ENCODE data around the gene DENND4C. TPM values are rescaled to one million over a fixed set of nuclear protein-coding genes. Genes with fewer than 3 reads are reported as not detected.
"Not testable (repeated sequence)": the region's sequence is repeated elsewhere in the genome, so short reads cannot be mapped to it uniquely, and the experiment has no call there.

The DENND4C gene
- 35.8 TPM for polyA plus RNA-seq (2013, experiment 1 of 2)
- polyA plus RNA-seq (2013, experiment 2 of 2): 42.1 TPM

GRCh38 chr9:19230355-19231125 is at the start of gene DENND4C:
TSS of gene DENND4C (plus strand) at chr9:19230693. CDS start at chr9:19276175, 45,482 bp downstream.
- WGBS, 2 experiments (ENCODE audit: insufficient coverage in 2 of 2): 0% methylated on average over 60 to 72 of the region's 86 CpGs
- Histone ChIP-seq H3K9me3 (ENCODE audit: control insufficient read depth, low read length) (no peaks in the 10 kb centered on the region), H3K4me3 (ENCODE audit: extremely low read depth, insufficient read depth, low read length, poor library complexity, severe bottlenecking) (peak within 1 kb of the TSS; percentile 89), H3K36me3 (ENCODE audit: control insufficient read depth, insufficient read depth, low read length) (peaks cover 3% of the 10 kb centered on the region), H3K27ac (ENCODE audit: low read depth, low read length, severe bottlenecking) (peak within 1 kb of the TSS; percentile 91), H3K4me1 (ENCODE audit: control insufficient read depth, insufficient read depth, low read length, poor library complexity, severe bottlenecking) (no peaks in the 10 kb centered on the region)

- Histone ChIP-seq H3K4me1 (ENCODE audit: control insufficient read depth, insufficient read depth, low read length, poor library complexity, severe bottlenecking) (peaks cover 19% of the 10 kb centered on the region), H3K9me3 (ENCODE audit: control insufficient read depth, low read length) (no peaks in the 10 kb centered on the region), H3K27ac (ENCODE audit: low read depth, low read length, severe bottlenecking) (no peak overlapping the region), H3K4me3 (ENCODE audit: extremely low read depth, insufficient read depth, low read length, poor library complexity, severe bottlenecking) (no peak overlapping the region), H3K36me3 (ENCODE audit: control insufficient read depth, insufficient read depth, low read length) (no peaks in the 10 kb centered on the region)
- 96 to 100% methylated on average over 3 of the region's 5 CpGs for WGBS, 2 experiments (ENCODE audit: insufficient coverage in 2 of 2)
Measured at GRCh38 chr9:19180991-19181390, 49.5 kb upstream of the DENND4C start.

GRCh38 chr9:19181561-19181960 is 48.9 kb upstream of the DENND4C start:
- Histone ChIP-seq H3K36me3 (ENCODE audit: control insufficient read depth, insufficient read depth, low read length) (no peaks in the 10 kb centered on the region), H3K9me3 (ENCODE audit: control insufficient read depth, low read length) (no peaks in the 10 kb centered on the region), H3K4me3 (ENCODE audit: extremely low read depth, insufficient read depth, low read length, poor library complexity, severe bottlenecking) (no peak overlapping the region), H3K27ac (ENCODE audit: low read depth, low read length, severe bottlenecking) (peak overlapping the region; percentile 8), H3K4me1 (ENCODE audit: control insufficient read depth, insufficient read depth, low read length, poor library complexity, severe bottlenecking) (peaks cover 19% of the 10 kb centered on the region)
- WGBS, 2 experiments (ENCODE audit: insufficient coverage in 2 of 2): 100% methylated on average over 1 to 2 of the region's 5 CpGs

GRCh38 chr9:19184144-19184917 is 46.2 kb upstream of the DENND4C start:
- Histone ChIP-seq H3K36me3 (ENCODE audit: control insufficient read depth, insufficient read depth, low read length) (no peaks in the 10 kb centered on the region), H3K4me1 (ENCODE audit: control insufficient read depth, insufficient read depth, low read length, poor library complexity, severe bottlenecking) (peaks cover 19% of the 10 kb centered on the region), H3K4me3 (ENCODE audit: extremely low read depth, insufficient read depth, low read length, poor library complexity, severe bottlenecking) (no peak overlapping the region), H3K27ac (ENCODE audit: low read depth, low read length, severe bottlenecking) (peak overlapping the region; percentile 95), H3K9me3 (ENCODE audit: control insufficient read depth, low read length) (no peaks in the 10 kb centered on the region)
- 30 to 65% methylated on average over 2 to 4 of the region's 7 CpGs for WGBS, 2 experiments (ENCODE audit: insufficient coverage in 2 of 2)

GRCh38 chr9:19185191-19185590 is 45.3 kb upstream of the DENND4C start:
- Histone ChIP-seq H3K4me1 (ENCODE audit: control insufficient read depth, insufficient read depth, low read length, poor library complexity, severe bottlenecking) (peaks cover 19% of the 10 kb centered on the region), H3K27ac (ENCODE audit: low read depth, low read length, severe bottlenecking) (no peak overlapping the region), H3K9me3 (ENCODE audit: control insufficient read depth, low read length) (no peaks in the 10 kb centered on the region), H3K36me3 (ENCODE audit: control insufficient read depth, insufficient read depth, low read length) (no peaks in the 10 kb centered on the region), H3K4me3 (ENCODE audit: extremely low read depth, insufficient read depth, low read length, poor library complexity, severe bottlenecking) (no peak overlapping the region)
- whole genome bisulfite sequencing, 2 experiments (ENCODE audit: insufficient coverage in 2 of 2): no CpG with 5 or more reads among the region's 1 CpG

- no peak overlapping the region for H3K4me3 ChIP-seq (ENCODE audit: extremely low read depth, insufficient read depth, low read length, poor library complexity, severe bottlenecking)
- H3K36me3 ChIP-seq (ENCODE audit: control insufficient read depth, insufficient read depth, low read length): no peaks in the 10 kb centered on the region
- no peak overlapping the region for H3K27ac ChIP-seq (ENCODE audit: low read depth, low read length, severe bottlenecking)
- peaks cover 19% of the 10 kb centered on the region for H3K4me1 ChIP-seq (ENCODE audit: control insufficient read depth, insufficient read depth, low read length, poor library complexity, severe bottlenecking)
- no CpG with 5 or more reads among the region's 2 CpGs for WGBS, 2 experiments (ENCODE audit: insufficient coverage in 2 of 2)
- H3K9me3 ChIP-seq (ENCODE audit: control insufficient read depth, low read length): no peaks in the 10 kb centered on the region
Measured at GRCh38 chr9:19186232-19186631, 44.3 kb upstream of the DENND4C start.

- Histone ChIP-seq H3K27ac (ENCODE audit: low read depth, low read length, severe bottlenecking) (no peak overlapping the region), H3K4me1 (ENCODE audit: control insufficient read depth, insufficient read depth, low read length, poor library complexity, severe bottlenecking) (peaks cover 22% of the 10 kb centered on the region), H3K4me3 (ENCODE audit: extremely low read depth, insufficient read depth, low read length, poor library complexity, severe bottlenecking) (no peak overlapping the region), H3K9me3 (ENCODE audit: control insufficient read depth, low read length) (no peaks in the 10 kb centered on the region), H3K36me3 (ENCODE audit: control insufficient read depth, insufficient read depth, low read length) (no peaks in the 10 kb centered on the region)
- WGBS, 2 experiments (ENCODE audit: insufficient coverage in 2 of 2): 81 to 94% methylated on average over 4 of the region's 5 CpGs
Measured at GRCh38 chr9:19188771-19189170, 41.7 kb upstream of the DENND4C start.

- Histone ChIP-seq H3K36me3 (ENCODE audit: control insufficient read depth, insufficient read depth, low read length) (no peaks in the 10 kb centered on the region), H3K4me3 (ENCODE audit: extremely low read depth, insufficient read depth, low read length, poor library complexity, severe bottlenecking) (no peak overlapping the region), H3K27ac (ENCODE audit: low read depth, low read length, severe bottlenecking) (no peak overlapping the region), H3K4me1 (ENCODE audit: control insufficient read depth, insufficient read depth, low read length, poor library complexity, severe bottlenecking) (peaks cover 15% of the 10 kb centered on the region), H3K9me3 (ENCODE audit: control insufficient read depth, low read length) (no peaks in the 10 kb centered on the region)
- WGBS, 2 experiments (ENCODE audit: insufficient coverage in 2 of 2): no CpG with 5 or more reads among the region's 1 CpG
Measured at GRCh38 chr9:19192202-19193028, 38.1 kb upstream of the DENND4C start.

GRCh38 chr9:19193029-19193324 is 37.5 kb upstream of the DENND4C start:
- WGBS, 2 experiments (ENCODE audit: insufficient coverage in 2 of 2): no CpG with 5 or more reads among the region's 5 CpGs
- H3K36me3 ChIP-seq (ENCODE audit: control insufficient read depth, insufficient read depth, low read length): no peaks in the 10 kb centered on the region
- no peak overlapping the region for H3K4me3 ChIP-seq (ENCODE audit: extremely low read depth, insufficient read depth, low read length, poor library complexity, severe bottlenecking)
- no peak overlapping the region for H3K27ac ChIP-seq (ENCODE audit: low read depth, low read length, severe bottlenecking)
- peaks cover 15% of the 10 kb centered on the region for H3K4me1 ChIP-seq (ENCODE audit: control insufficient read depth, insufficient read depth, low read length, poor library complexity, severe bottlenecking)
- no peaks in the 10 kb centered on the region for H3K9me3 ChIP-seq (ENCODE audit: control insufficient read depth, low read length)

GRCh38 chr9:19193358-19193973 is 37.0 kb upstream of the DENND4C start:
- peaks cover 15% of the 10 kb centered on the region for H3K4me1 ChIP-seq (ENCODE audit: control insufficient read depth, insufficient read depth, low read length, poor library complexity, severe bottlenecking)
- 96 to 100% methylated on average over 2 of the region's 2 CpGs for WGBS, 2 experiments (ENCODE audit: insufficient coverage in 2 of 2)
- not testable (repeated sequence) for H3K9me3 ChIP-seq (ENCODE audit: control insufficient read depth, low read length); H3K27ac ChIP-seq (ENCODE audit: low read depth, low read length, severe bottlenecking); H3K4me3 ChIP-seq (ENCODE audit: extremely low read depth, insufficient read depth, low read length, poor library complexity, severe bottlenecking); H3K36me3 ChIP-seq (ENCODE audit: control insufficient read depth, insufficient read depth, low read length)
